Vagina (tissue), 2 donors: ENCODE data around the gene SCTR. TPM values are rescaled to one million over a fixed set of nuclear protein-coding genes. Genes with fewer than 3 reads are reported as not detected.

ENCODE experiments used
- DNase-seq, 2 donors: peaks; one replicate each; pipeline ENCODE4 v3.0.0-alpha.2; 2017; ENCODE audit errors: extremely low spot score in 2 of 2
- H3K27ac ChIP-seq: fragments of 200-600 bp; sonication (generic); one replicate; pipeline ENCODE4 v1.5.1; 2019
- H3K27me3 ChIP-seq: fragments of 200-600 bp; sonication (generic); one replicate; pipeline ENCODE4 v1.5.1; 2019
- H3K36me3 ChIP-seq, 2 donors: fragments of 200-600 bp; sonication (generic); one replicate each; pipeline ENCODE4 v1.5.1; 2017 to 2019
- H3K4me1 ChIP-seq: fragments of 200-600 bp; sonication (generic); one replicate; pipeline ENCODE4 v1.5.1; 2019
- H3K4me3 ChIP-seq, 2 donors: fragments of 200-600 bp; sonication (generic); 1 replicate in 1 of 2; 2 replicates in 1 of 2; pipeline ENCODE4 v1.5.1; 2016 to 2019
- H3K9me3 ChIP-seq: fragments of 200-600 bp; sonication (generic); one replicate; pipeline ENCODE4 v1.5.1; 2019
- CTCF ChIP-seq, 3 experiments: fragments of 450-650 bp in 2 of 3; fragments of 200-600 bp in 1 of 3; sonication (generic) in 1 of 3; IDR thresholded peaks; one replicate each; pipeline ENCODE4 v1.5.1; 2017 to 2019; ENCODE audit warnings: antibody characterized with exemption in 3 of 3, mild to moderate bottlenecking in 2 of 3, moderate library complexity in 2 of 3
- POLR2A ChIP-seq, 2 donors: fragments of 450-650 bp; IDR thresholded peaks; one replicate each; pipeline ENCODE4 v1.6.1; 2017; ENCODE audit warnings: antibody characterized with exemption in 2 of 2, mild to moderate bottlenecking in 2 of 2, moderate library complexity in 2 of 2
- POLR2AphosphoS5 ChIP-seq, 2 donors: sonication (generic); formaldehyde crosslinking; IDR thresholded peaks; one replicate each; pipeline ENCODE4 v1.9.0; 2017; ENCODE audit warnings: antibody characterized with exemption in 2 of 2, mild to moderate bottlenecking in 2 of 2, low read depth in 1 of 2; ENCODE audit not compliant: insufficient read depth in 1 of 2
- intact Hi-C: fragments of 100-400 bp; cut with DNase I; formaldehyde crosslinking; loops from one replicate; pipeline ENCODE4 v1.15.1; 2023
- total RNA-seq: library from RNA; depleted of rRNA; stranded (reverse); fragments of >200 nt; gene quantifications from one replicate; pipeline ENCODE4 v1.2.3, GENCODE V29; 2016

Gene SCTR
- total RNA-seq, 1 donor from 2014 or later = not detected

- no peaks in the 10 kb centered on the region for H3K36me3 ChIP-seq
- no peak for DNase-seq
- TF ChIP-seq POLR2A (IDR thresholded peaks at IDR 0.05) (no peak), CTCF (IDR thresholded peaks at IDR 0.05) (no peak), POLR2AphosphoS5 (IDR thresholded peaks at IDR 0.05; ENCODE audit: insufficient read depth in 1 of 2, low read depth in 1 of 2) (no peak)
- H3K9me3 ChIP-seq = no peaks in the 10 kb centered on the region
- no peaks in the 10 kb centered on the region for H3K4me1 ChIP-seq
- H3K27me3 ChIP-seq = no peaks in the 10 kb centered on the region
- H3K4me3 ChIP-seq = no peak overlapping the region
- no peak overlapping the region for H3K27ac ChIP-seq
- intact Hi-C loops = no loop called here
Observed at GRCh38 chr2:119520696-119521432, 3.4 kb downstream of the SCTR start.

DNA sequence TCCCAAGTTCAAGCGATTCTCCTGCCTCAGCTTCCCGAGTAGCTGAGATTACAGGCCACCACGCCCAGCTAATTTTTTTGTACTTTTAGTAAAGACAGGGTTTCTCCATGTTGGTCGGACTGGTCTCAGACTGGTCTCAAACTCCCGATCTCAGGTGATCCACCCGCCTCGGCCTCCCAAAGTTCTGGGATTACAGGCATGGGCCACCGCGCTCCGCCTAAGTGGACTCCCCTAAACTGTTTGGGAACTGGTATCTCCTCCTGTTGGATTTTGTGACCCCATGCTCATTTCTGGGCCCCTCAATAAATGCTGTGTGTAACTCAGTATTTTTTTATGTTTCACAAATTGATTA, 5.2 kb downstream of the SCTR start:
- intact Hi-C loops = no loop called here
- no peaks in the 10 kb centered on the region for H3K27me3 ChIP-seq

GRCh38 chr2:119518401-119519056, 5.8 kb downstream of the SCTR start:
- Histone ChIP-seq H3K27me3 (no peaks in the 10 kb centered on the region), H3K4me3 (no peak overlapping the region), H3K36me3 (no peaks in the 10 kb centered on the region), H3K27ac (no peak overlapping the region), H3K9me3 (no peaks in the 10 kb centered on the region), H3K4me1 (no peaks in the 10 kb centered on the region)
- intact Hi-C loops = no loop called here
- DNase-seq = no peak
- TF ChIP-seq CTCF (IDR thresholded peaks at IDR 0.05) = no peak
- TF ChIP-seq POLR2A (IDR thresholded peaks at IDR 0.05) = no peak
- TF ChIP-seq POLR2AphosphoS5 (IDR thresholded peaks at IDR 0.05; ENCODE audit: insufficient read depth in 1 of 2, low read depth in 1 of 2) = no peak

More for the DNA sequence above, 5.2 kb downstream of the SCTR start:
- H3K4me1 ChIP-seq = no peaks in the 10 kb centered on the region
- no peak overlapping the region for H3K4me3 ChIP-seq
- H3K27ac ChIP-seq = no peak overlapping the region
- H3K36me3 ChIP-seq = no peaks in the 10 kb centered on the region
- no peak for DNase-seq
- TF ChIP-seq POLR2AphosphoS5 (IDR thresholded peaks at IDR 0.05; ENCODE audit: insufficient read depth in 1 of 2, low read depth in 1 of 2) = no peak
- no peak for TF ChIP-seq CTCF (IDR thresholded peaks at IDR 0.05)
- TF ChIP-seq POLR2A (IDR thresholded peaks at IDR 0.05) = no peak
- no peaks in the 10 kb centered on the region for H3K9me3 ChIP-seq

GRCh38 chr2:119517433-119517832, 6.8 kb downstream of the SCTR start:
- Histone ChIP-seq H3K9me3 (no peaks in the 10 kb centered on the region), H3K4me3 (no peak overlapping the region), H3K36me3 (no peaks in the 10 kb centered on the region), H3K27ac (no peak overlapping the region), H3K4me1 (no peaks in the 10 kb centered on the region), H3K27me3 (no peaks in the 10 kb centered on the region)
- TF ChIP-seq POLR2A (IDR thresholded peaks at IDR 0.05) (no peak), POLR2AphosphoS5 (IDR thresholded peaks at IDR 0.05; ENCODE audit: insufficient read depth in 1 of 2, low read depth in 1 of 2) (no peak), CTCF (IDR thresholded peaks at IDR 0.05) (peak in 2 of 3 experiments; percentile 15 to 26)
- DNase-seq = no peak
- intact Hi-C loops = no loop called here

DNA sequence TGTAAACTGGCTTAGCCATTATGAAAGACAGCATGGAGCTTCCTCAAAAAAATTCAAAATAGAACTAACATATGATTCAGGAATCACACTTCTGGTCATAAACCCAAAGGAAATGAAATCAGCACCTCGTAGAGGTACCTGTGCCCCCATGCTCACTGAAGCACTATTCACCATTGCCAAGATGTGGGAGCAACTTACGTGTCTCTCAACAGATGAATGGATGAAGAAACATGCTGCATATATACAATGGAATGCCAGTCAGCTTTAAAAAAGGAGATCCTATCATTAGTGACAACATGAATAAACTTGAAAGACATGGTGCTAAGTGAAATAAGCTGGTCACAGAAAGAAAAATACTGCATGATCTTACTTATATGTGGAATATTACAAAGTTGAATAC, 8.2 kb downstream of the SCTR start:
- no peak overlapping the region for H3K4me3 ChIP-seq
- intact Hi-C loops = no loop called here
- no peaks in the 10 kb centered on the region for H3K27me3 ChIP-seq
- H3K27ac ChIP-seq = no peak overlapping the region
- no peaks in the 10 kb centered on the region for H3K4me1 ChIP-seq
- H3K9me3 ChIP-seq = no peaks in the 10 kb centered on the region
- TF ChIP-seq POLR2AphosphoS5 (IDR thresholded peaks at IDR 0.05; ENCODE audit: insufficient read depth in 1 of 2, low read depth in 1 of 2) = no peak
- TF ChIP-seq POLR2A (IDR thresholded peaks at IDR 0.05) = no peak
- no peak for TF ChIP-seq CTCF (IDR thresholded peaks at IDR 0.05)
- no peak for DNase-seq
- no peaks in the 10 kb centered on the region for H3K36me3 ChIP-seq
